GM19395 (cell line): ENCODE results near the gene HTR7.
"Not testable (repeated sequence)": the region's sequence is repeated elsewhere in the genome, so short reads cannot be mapped to it uniquely, and the experiment has no call there.

Source experiments
- ATAC-seq: cut with Tn5 transposase; IDR thresholded peaks from one replicate; pipeline ENCODE4 v1.9.1; 2021; ENCODE audit warnings: mild to moderate bottlenecking, moderate library complexity; ENCODE audit not compliant: unreplicated experiment

HTR7 gene

GRCh38 chr10:90858461-90858968, 676 bp upstream of the HTR7 start:
- ATAC-seq = no peak

GRCh38 chr10:90856964-90857634, 740 bp downstream of the HTR7 start:
- peak; percentile 11 for ATAC-seq

- no peak for ATAC-seq
Measured at GRCh38 chr10:90856261-90856660, 1.6 kb downstream of the HTR7 start.

GRCh38 chr10:90855126-90855525, 2.7 kb downstream of the HTR7 start:
- no peak for ATAC-seq

- ATAC-seq = no peak
Measured at GRCh38 chr10:90849956-90850749, 7.7 kb downstream of the HTR7 start.

- no peak for ATAC-seq
Measured at GRCh38 chr10:90847436-90847835, 10.4 kb downstream of the HTR7 start.

- ATAC-seq = no peak
Measured at GRCh38 chr10:90846746-90847145, 11.1 kb downstream of the HTR7 start.

- ATAC-seq = no peak
Measured at GRCh38 chr10:90845726-90846125, 12.1 kb downstream of the HTR7 start.

GRCh38 chr10:90842725-90843124, 15.1 kb downstream of the HTR7 start:
- no peak for ATAC-seq

- no peak for ATAC-seq
Measured at GRCh38 chr10:90837486-90837885, 20.4 kb downstream of the HTR7 start.

GRCh38 chr10:90834326-90834725, 23.5 kb downstream of the HTR7 start:
- ATAC-seq = no peak

- ATAC-seq = no peak
Measured at GRCh38 chr10:90832111-90832510, 25.7 kb downstream of the HTR7 start.

GRCh38 chr10:90822508-90822907, 35.3 kb downstream of the HTR7 start:
- no peak for ATAC-seq

GRCh38 chr10:90821864-90822263, 36.0 kb downstream of the HTR7 start:
- not testable (repeated sequence) for ATAC-seq

- ATAC-seq = no peak
Measured at GRCh38 chr10:90819911-90820310, 37.9 kb downstream of the HTR7 start.

- ATAC-seq = no peak
Measured at GRCh38 chr10:90818736-90819135, 39.1 kb downstream of the HTR7 start.

GRCh38 chr10:90817128-90817889, 40.5 kb downstream of the HTR7 start:
- ATAC-seq = no peak

- no peak for ATAC-seq
Measured at GRCh38 chr10:90816466-90816865, 41.4 kb downstream of the HTR7 start.

- ATAC-seq = no peak
Measured at GRCh38 chr10:90813594-90814365, 44.1 kb downstream of the HTR7 start.

- not testable (repeated sequence) for ATAC-seq
Measured at GRCh38 chr10:90807106-90807505, 50.7 kb downstream of the HTR7 start.

GRCh38 chr10:90806677-90807076, 51.2 kb downstream of the HTR7 start:
- ATAC-seq = no peak
